ENCODE results near the gene CHAMP1. TPM values are rescaled to one million over a fixed set of nuclear protein-coding genes. Genes with fewer than 3 reads are reported as not detected.

Gene CHAMP1
- total and polyA plus RNA-seq, 2 of the 8 experiments (the other 6 are each of a cell fraction or from before 2014, with no cell fraction given): 26.8 to 41.9 TPM

GRCh38 chr13:114264886-114265611 lies 49.3 kb upstream of the CHAMP1 start (continued):
- TF ChIP-seq CTCF (IDR thresholded peaks at IDR 0.05; ENCODE audit: control extremely low read depth in 1 of 3, insufficient read depth in 1 of 3, low read depth in 1 of 3, low read length in 3 of 3) (no peak), FOSL1 (IDR thresholded peaks at IDR 0.05; ENCODE audit: insufficient read depth, low read depth, low read length) (no peak), CBX8 (IDR thresholded peaks at IDR 0.05; ENCODE audit: borderline replicate concordance, low read depth, low read length) (no peak)
- TF ChIP-seq, protein P1, sequence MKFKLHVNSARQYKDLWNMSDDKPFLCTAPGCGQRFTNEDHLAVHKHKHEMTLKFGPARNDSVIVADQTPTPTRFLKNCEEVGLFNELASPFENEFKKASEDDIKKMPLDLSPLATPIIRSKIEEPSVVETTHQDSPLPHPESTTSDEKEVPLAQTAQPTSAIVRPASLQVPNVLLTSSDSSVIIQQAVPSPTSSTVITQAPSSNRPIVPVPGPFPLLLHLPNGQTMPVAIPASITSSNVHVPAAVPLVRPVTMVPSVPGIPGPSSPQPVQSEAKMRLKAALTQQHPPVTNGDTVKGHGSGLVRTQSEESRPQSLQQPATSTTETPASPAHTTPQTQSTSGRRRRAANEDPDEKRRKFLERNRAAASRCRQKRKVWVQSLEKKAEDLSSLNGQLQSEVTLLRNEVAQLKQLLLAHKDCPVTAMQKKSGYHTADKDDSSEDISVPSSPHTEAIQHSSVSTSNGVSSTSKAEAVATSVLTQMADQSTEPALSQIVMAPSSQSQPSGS (IDR thresholded peaks at IDR 0.05; ENCODE audit: low read length): no peak
